Stimulated activated CD4-positive, alpha-beta T cell treated with anti-CD3 and anti-CD28 coated beads, Interleukin-12 subunit alpha, Interleukin-12 subunit beta, amount 100 ng/mL, for 24 hours (primary cell): ENCODE data around the gene PNLIPRP3.
"Not testable (repeated sequence)": the region's sequence is repeated elsewhere in the genome, so short reads cannot be mapped to it uniquely, and the experiment has no call there.

Source experiments
- DNase-seq, 2 experiments: peaks; one replicate each; pipeline ENCODE4 v3.0.0-alpha.2; 2020; ENCODE audit warnings: low read depth in 2 of 2

Gene PNLIPRP3

DNA sequence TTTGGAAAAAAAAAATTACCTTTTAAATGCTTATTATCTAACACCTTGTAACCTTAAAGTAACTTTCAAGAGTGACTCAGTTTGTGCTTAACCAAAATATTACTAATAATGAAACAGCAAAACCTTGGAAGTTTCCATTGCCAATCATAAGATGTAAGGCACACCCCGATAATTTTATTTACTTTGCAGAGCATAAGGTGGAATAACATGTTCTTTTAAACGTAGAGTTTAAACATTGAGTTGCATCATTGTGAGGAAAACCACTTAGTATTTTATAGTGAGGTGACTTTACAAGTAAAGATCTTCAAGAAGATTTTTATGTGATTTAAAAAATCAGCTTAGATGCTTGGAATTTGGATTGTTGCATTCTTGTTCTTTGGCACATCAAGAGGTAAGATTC, at the start of gene PNLIPRP3:
Gene PNLIPRP3 (plus strand): TSS at position 177 of the 400 bp plus-strand sequence. CDS start 166 bp downstream, at position 343.
- no peak for DNase-seq

DNA sequence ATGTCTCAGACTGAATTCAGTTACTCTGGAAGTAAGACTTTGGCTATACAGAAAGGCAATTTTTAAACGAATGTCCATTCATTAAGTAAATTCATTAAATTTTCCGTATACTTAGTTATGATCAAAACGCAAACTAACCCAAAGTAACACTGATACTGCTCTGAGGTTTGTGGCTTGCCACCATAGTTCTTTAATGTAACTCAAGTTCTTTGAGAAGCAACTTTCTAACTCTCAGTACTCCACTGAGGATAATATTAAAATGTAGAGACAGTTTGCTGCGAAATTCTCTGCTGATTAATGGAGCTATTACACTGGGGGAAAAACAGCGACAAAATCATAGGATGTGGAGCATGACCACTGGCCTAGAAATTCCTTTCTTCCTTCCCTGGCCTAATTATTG, 45.4 kb upstream of the PNLIPRP3 start:
- DNase-seq = no peak

- DNase-seq = no peak
Observed at GRCh38 chr10:116385311-116385710, 42.3 kb upstream of the PNLIPRP3 start.

DNA sequence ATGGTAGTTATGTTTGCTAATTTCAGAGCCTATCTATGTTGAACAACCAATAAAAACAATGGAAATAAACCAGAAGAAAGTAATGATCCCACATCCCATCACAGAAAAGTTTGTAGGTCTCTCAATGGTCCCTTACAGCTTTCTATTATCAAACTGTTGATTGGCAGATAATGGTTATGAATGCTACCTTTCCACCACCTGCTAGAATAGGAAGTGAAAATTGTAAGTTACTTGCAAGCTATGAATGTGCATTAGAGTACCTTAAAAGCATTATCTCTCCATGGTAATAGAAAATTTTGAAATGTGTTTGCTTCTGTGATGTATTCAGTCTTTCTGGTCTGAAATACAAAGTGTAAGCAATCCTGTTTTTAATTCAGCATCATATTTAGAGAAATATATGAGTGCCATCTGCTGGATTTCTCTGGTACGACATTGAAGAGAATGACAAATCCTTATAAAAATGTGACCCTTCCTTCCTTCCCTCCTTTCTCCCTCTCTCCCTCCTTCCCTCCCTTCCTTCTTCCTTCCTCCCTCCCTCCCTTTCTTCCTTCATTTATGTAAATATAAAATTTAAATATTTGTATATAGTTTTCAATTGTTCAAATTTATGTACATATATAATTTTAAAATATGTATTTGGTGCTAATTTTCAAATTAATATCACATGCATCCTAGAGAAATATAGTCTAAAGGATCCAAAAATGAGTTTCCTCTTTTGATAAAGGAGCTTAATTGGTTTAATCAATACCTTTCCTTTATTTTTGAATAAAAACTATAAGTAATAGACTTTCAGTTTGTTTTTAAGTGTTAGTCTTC, 41.4 kb upstream of the PNLIPRP3 start:
- DNase-seq = no peak

- not testable (repeated sequence) for DNase-seq
Observed at GRCh38 chr10:116393246-116393831, 34.3 kb upstream of the PNLIPRP3 start.

DNA sequence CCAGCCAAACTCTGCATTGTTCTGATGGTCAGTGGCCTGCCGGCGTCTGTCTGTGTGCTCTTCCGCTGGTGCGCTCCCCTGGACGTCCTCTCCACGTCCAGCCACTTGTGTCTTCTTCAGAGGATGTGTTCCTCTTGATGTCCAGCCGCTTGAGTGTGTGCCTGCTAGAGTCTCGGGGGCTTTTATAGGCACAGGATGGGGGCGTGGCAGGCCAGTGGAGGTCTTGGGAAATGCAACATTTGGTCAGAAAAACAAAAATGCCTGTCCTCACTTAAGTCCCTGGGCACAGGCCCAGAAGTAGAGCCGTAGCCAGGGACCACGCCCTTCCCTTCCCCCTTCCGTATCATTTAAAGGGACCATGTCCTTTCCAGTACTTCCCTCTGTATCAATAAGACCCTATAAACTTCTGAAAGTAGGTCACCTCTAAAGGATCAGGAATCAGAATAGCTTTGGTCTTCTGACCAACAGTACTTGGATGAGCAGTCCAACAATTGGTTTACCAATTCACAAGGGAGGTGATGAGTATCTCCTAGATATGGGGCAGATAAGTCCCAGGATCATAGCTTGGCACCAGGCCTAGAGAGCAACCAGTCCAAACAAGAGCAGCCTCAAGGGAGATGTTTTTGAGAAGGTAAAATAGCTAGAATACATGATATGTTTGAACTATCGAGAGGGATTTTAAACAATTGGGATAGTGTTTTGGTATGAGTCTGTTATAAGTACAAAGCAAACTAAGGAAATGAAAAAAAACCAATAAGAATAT, 32.2 kb upstream of the PNLIPRP3 start:
- no peak for DNase-seq

DNA sequence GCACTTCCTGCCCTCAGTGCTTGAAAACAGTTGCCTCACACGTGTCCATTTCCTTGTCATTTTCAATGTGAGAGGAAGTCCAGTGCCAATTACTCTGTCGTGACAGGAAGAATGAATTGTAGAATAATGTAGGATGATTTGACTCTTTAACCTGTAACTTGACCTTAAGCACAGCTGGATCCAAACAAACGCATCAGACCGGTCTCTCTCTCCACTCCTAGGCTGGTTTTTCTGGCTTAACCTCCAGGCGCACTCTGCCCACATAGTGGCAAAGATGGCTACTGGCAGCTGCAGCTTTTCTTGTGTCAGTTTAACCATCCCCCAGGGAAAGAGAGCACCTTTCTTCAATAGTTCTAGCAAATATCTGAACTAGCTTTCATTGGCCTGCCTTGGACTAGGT, 29.4 kb upstream of the PNLIPRP3 start:
- no peak for DNase-seq

GRCh38 chr10:116402858-116403257, 24.8 kb upstream of the PNLIPRP3 start:
- DNase-seq = no peak

DNA sequence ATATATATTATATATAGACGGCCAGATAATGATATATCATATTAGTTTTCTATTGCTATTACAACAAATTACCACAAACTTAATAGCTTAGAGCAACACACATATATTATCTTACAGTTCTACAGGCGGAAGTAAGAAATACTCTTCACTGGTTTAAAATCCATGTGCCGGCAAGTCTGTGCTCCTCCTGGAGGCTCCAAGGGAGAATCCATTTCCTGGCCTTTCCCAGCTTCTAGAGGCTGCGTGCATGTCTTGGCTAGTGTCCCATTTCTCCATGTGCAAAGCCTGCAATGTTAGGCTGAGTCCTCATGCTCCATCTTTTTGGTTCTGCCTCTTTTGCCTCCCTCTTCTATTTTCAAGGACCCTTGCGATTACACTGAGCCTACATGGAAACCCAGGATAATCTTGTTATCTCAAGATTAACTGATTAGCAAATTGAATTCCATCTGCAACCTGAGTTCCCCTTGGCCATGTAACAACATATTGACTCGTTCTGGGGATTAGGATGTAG, 23.9 kb upstream of the PNLIPRP3 start:
- no peak for DNase-seq

DNA sequence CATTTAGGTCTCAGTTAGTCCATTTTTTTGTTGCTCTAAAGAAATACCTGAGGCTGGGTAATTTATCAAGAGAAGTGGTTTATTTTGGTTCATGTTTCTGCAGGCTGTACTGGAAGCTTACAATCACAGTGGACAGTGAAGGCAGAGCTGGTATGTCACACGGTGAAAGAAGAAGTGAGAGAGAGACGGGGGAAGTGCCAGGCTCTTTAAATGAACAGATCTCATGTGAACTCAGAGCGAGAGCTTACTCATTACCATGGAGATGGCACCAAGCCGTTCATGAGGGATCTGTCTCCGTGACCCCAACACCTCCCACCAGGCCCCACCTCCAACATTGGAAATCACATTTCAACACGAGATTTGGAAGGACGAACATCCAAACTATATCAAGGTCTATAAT, 18.9 kb upstream of the PNLIPRP3 start:
- DNase-seq = no peak

GRCh38 chr10:116410351-116410750, 17.3 kb upstream of the PNLIPRP3 start:
- DNase-seq = no peak

DNA sequence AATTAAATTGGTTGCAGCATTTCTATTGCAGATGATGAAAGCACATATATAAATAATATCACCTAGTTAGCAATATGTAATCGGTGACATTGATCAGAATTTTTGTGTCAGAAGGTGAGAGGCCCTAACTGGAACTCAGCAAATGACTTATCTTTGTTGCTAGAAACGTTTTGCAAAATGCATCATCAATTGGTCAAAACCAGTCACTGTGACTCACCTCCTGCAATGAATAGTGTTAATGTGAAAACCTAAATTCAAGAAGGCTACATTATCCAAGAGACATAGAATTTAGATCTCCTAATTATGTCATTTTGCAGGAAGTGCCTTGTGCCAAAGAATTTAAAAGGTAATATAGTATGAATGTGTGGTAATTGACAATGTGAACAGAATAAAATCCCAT, 9.8 kb upstream of the PNLIPRP3 start:
- DNase-seq = no peak

GRCh38 chr10:116418389-116418788, 9.3 kb upstream of the PNLIPRP3 start:
- DNase-seq = no peak

DNA sequence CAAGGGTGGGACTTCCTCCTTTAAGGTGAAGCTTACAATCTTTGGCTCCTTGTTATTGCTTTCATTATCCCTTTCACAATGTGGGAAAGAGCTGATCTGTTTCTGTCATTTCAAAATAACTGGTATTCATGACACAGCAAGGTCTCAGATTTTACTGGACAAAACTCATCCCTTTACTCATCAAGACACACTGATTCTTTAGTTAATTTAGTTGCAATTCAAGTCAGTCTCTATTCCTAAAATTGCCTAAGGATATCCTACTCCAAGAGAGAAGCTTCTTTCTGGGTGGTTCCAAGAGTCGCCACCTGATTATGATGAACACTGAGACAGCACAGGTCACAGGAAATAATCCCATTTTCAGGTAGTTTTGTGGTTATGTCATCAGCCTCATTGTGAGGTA, 5.8 kb upstream of the PNLIPRP3 start:
- DNase-seq = no peak

GRCh38 chr10:116429288-116429977, 1.8 kb downstream of the PNLIPRP3 start:
- no peak for DNase-seq

DNA sequence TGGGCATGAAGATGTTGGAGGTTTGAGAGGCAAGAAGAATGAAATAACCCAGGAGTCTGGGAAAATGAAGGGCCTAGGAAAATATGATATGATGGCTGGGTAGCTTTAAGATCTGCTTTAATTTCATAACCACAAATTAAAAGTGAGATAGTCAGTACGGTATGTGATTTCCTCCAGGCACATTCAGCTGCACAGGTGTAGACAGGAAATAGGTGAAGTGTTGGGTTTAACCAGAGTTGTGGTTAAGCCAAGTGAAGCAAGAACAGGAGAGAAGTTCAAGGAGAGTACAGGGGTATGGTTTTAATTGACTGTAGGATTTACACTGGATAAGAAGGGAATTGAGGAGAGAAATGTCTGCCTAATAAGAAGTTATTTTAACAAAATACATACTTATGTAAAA, 2.6 kb downstream of the PNLIPRP3 start:
- no peak for DNase-seq

GRCh38 chr10:116431598-116431997, 4.0 kb downstream of the PNLIPRP3 start:
- DNase-seq = no peak

DNA sequence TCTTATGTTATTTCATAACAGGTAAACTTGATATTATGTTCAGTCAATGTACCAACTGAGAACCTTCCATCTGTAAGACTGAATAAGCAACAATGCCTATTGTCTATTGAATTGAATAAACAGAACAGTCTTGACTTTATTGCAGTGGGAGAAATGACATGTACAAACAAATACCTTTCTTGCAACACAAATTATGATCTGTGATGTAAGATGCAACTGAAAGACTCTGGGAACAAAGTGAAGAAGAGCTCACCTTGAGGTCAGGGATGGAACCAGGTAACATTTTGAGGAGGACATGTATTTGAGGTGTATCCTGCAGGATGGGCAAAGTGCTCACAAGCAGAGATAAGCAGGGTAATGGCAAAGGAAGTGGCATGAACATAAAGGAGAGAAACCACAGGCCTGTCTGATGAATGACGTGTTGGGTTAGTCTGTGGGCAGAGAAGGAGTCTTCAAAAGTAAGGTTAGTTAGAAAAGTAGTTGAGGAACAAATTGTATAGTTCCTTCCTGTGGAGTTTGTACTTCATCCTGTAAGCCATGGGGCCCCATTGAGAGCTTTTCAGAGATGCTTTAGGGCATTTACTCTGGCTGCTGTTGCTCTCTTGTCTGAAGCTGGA, 9.5 kb downstream of the PNLIPRP3 start:
- DNase-seq = no peak

GRCh38 chr10:116440330-116441030, 12.8 kb downstream of the PNLIPRP3 start:
- no peak for DNase-seq

- no peak for DNase-seq
Observed at GRCh38 chr10:116444527-116445142, 17.0 kb downstream of the PNLIPRP3 start.
